Stimulated activated naive CD8-positive, alpha-beta T cell treated with anti-CD3 and anti-CD28 coated beads, Interleukin-15, Interleukin-2, amounts not matched to agents 100 ng/mL and 50 ng/mL, for 24 hours (primary cell): ENCODE results near the gene NXT1.
A peak's percentile ranks its signal among the peaks of the same experiment; 100 is the strongest.

Experiments
- H3K27ac Mint-ChIP-seq: one replicate; pipeline ENCODE4 v1.8.0; 2021; ENCODE audit warnings: mild to moderate bottlenecking, mixed read lengths
- H3K27me3 Mint-ChIP-seq: one replicate; pipeline ENCODE4 v1.8.0; 2021; ENCODE audit warnings: mixed read lengths
- H3K36me3 Mint-ChIP-seq: one replicate; pipeline ENCODE4 v1.8.0; 2021; ENCODE audit warnings: low read depth, mixed read lengths
- H3K4me1 Mint-ChIP-seq: one replicate; pipeline ENCODE4 v1.8.0; 2021; ENCODE audit warnings: low read depth, mixed read lengths
- H3K4me3 Mint-ChIP-seq: one replicate; pipeline ENCODE4 v1.8.0; 2021; ENCODE audit warnings: mild to moderate bottlenecking, mixed read lengths
- H3K9me3 Mint-ChIP-seq: one replicate; pipeline ENCODE4 v1.8.0; 2021; ENCODE audit warnings: mixed read lengths

NXT1 gene

DNA sequence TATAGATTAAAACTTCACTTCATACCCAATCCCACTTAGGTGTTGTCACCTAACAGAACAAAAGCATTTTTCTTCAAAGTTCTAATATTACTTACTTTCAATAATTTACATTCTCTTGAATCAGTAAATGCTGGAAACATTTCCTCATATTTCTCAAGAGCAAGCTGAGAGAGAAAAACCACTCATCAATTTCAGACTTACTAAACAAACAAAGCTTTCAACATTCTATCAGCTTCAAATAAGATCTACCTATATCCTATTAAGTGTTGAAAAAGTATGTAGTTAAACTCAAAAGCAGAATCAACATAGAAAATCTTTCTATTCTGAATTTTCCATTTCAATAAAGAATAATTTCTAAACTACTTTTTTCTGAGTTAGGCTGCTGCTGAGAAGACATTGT lies 29.2 kb downstream of the NXT1 start:
- Mint-ChIP-seq H3K4me3 (no peak overlapping the region), H3K4me1 (no peaks in the 10 kb centered on the region), H3K9me3 (peaks cover 3% of the 10 kb centered on the region), H3K27ac (no peak overlapping the region), H3K27me3 (no peaks in the 10 kb centered on the region), H3K36me3 (peaks cover 84% of the 10 kb centered on the region)

DNA sequence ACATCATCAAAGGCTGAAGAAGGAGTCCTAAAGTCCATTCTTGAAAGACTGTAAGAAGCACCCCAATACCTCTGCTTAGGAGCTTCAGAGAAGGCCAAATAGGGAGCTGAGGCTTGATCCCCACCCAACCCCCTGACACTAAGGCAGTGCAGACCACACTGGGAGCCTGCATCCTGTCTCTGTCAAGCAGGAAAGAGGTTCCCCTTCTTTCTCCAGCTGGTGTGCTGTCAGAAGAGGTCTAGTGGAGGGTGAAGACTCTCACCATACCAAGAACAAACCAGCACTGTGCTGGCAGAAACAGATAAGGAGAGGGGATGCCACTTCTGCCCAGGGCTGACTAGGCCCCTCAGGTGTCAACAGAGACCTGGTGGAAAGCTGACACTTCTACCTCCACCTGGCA lies 31.3 kb downstream of the NXT1 start:
- no peaks in the 10 kb centered on the region for H3K4me1 Mint-ChIP-seq
- peaks cover 83% of the 10 kb centered on the region for H3K36me3 Mint-ChIP-seq
- H3K27ac Mint-ChIP-seq = no peak overlapping the region
- peaks cover 3% of the 10 kb centered on the region for H3K9me3 Mint-ChIP-seq
- no peaks in the 10 kb centered on the region for H3K27me3 Mint-ChIP-seq
- H3K4me3 Mint-ChIP-seq = no peak overlapping the region

DNA sequence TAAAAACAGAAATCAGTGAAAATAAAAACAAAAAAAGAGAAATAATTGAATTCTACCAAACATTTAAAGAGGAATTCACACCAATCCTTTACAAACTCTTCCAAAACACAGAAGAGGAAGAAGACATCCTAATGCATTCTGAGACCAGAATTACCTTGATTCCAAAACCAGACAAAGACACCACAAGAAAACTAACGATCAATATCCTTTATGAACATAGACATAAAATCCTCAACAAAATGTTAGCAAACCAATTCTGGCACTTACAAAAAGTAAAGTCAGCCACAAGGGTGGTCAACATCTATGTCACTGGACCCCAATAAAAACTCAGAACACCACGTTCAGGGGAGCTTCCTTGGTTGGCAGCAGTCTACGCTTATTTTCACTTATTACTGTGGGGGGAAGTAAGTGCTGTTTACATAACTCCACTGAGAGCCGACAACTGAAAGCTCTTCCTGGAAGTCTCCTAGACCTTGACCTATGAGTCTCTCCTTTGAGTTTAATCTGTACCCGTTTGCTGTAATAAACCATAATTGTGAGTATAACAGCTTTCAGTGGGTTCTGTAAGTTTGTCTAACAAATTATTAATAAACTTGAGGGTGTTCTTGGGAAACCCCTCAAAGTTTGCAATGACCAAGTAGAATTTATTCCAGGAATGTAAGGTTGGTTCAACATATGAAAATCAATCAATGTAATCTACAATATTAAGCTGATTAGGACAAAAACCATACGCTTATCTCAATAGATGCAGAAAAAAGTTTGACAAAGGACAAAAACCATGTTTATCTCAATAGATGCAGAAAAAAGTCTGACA lies 35.9 kb downstream of the NXT1 start:
- peaks cover 3% of the 10 kb centered on the region for H3K4me1 Mint-ChIP-seq
- peaks cover 3% of the 10 kb centered on the region for H3K9me3 Mint-ChIP-seq
- no peak overlapping the region for H3K4me3 Mint-ChIP-seq
- H3K36me3 Mint-ChIP-seq = peaks cover 86% of the 10 kb centered on the region
- no peak overlapping the region for H3K27ac Mint-ChIP-seq
- H3K27me3 Mint-ChIP-seq = no peaks in the 10 kb centered on the region

GRCh38 chr20:23387118-23387443 lies 36.5 kb downstream of the NXT1 start:
- Mint-ChIP-seq H3K9me3 (peaks cover 3% of the 10 kb centered on the region), H3K36me3 (peaks cover 86% of the 10 kb centered on the region), H3K4me1 (peaks cover 3% of the 10 kb centered on the region), H3K27me3 (no peaks in the 10 kb centered on the region), H3K27ac (no peak overlapping the region), H3K4me3 (no peak overlapping the region)

DNA sequence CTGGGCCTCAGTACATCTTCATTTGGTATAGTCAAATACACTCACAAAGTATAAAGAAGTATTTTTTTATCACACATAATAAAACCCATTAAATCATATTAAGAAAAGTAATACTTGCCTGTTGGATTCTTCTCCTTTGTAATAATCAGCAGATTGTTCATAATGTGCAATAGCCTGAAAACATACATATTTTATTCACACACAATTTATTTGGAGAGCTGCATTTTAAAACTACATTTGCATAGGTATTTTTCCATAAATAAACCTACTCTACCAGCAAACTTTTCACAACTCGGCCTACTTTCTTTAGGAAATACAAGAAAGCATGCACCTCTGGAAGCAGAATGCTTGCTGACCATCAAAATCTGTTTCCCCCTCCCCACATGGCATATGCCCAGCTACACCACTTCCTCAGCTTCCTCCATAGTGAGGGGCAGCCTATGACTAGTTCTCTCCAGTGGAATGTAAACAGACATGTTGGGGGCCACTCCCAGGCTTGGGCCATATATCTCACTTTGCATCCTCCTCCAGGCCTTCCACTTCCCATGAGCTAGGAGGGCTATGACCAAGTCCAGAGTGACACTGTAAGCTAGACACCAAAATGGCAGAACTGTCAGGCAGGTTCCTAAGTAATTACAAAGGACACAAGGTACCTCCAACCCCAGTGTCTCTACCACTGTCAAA lies 39.6 kb downstream of the NXT1 start:
- H3K4me1 Mint-ChIP-seq = peaks cover 3% of the 10 kb centered on the region
- no peaks in the 10 kb centered on the region for H3K27me3 Mint-ChIP-seq
- peaks cover 85% of the 10 kb centered on the region for H3K36me3 Mint-ChIP-seq
- H3K27ac Mint-ChIP-seq = no peak overlapping the region
- no peaks in the 10 kb centered on the region for H3K9me3 Mint-ChIP-seq
- no peak overlapping the region for H3K4me3 Mint-ChIP-seq

- no peak overlapping the region for H3K4me3 Mint-ChIP-seq
- no peak overlapping the region for H3K27ac Mint-ChIP-seq
- H3K36me3 Mint-ChIP-seq = peaks cover 72% of the 10 kb centered on the region
- no peaks in the 10 kb centered on the region for H3K9me3 Mint-ChIP-seq
- H3K27me3 Mint-ChIP-seq = no peaks in the 10 kb centered on the region
- peaks cover 3% of the 10 kb centered on the region for H3K4me1 Mint-ChIP-seq
Measured at GRCh38 chr20:23391707-23392310, 41.2 kb downstream of the NXT1 start.

- Mint-ChIP-seq H3K36me3 (peaks cover 59% of the 10 kb centered on the region), H3K4me1 (peaks cover 19% of the 10 kb centered on the region), H3K9me3 (no peaks in the 10 kb centered on the region), H3K4me3 (no peak overlapping the region), H3K27ac (no peak overlapping the region), H3K27me3 (no peaks in the 10 kb centered on the region)
Measured at GRCh38 chr20:23393996-23394775, 43.6 kb downstream of the NXT1 start.

- peaks cover 53% of the 10 kb centered on the region for H3K36me3 Mint-ChIP-seq
- H3K27me3 Mint-ChIP-seq = no peaks in the 10 kb centered on the region
- H3K9me3 Mint-ChIP-seq = no peaks in the 10 kb centered on the region
- H3K27ac Mint-ChIP-seq = no peak overlapping the region
- peaks cover 41% of the 10 kb centered on the region for H3K4me1 Mint-ChIP-seq
- H3K4me3 Mint-ChIP-seq = no peak overlapping the region
Measured at GRCh38 chr20:23396950-23397627, 46.5 kb downstream of the NXT1 start.

DNA sequence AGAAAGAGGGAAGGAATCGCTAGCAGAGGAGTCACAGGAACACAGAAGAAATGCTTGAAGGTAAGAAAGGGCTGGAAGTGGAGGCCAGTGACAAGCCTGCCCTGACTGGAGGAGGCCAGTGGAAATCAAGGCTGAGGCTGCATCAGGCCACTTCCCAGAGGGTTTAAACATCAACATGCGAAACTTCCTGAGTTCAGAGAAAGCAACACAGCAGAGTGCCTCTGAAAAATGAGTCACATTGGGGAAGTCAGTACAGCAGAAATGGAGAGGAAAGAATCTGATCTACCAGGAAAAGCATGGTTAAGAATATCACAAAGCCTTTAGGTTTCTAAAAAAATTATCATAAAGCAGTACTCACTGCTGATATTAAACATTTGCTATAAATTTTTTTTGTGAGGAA lies 47.4 kb downstream of the NXT1 start:
- Mint-ChIP-seq H3K27ac (peak overlapping the region; percentile 85), H3K4me3 (peak overlapping the region; percentile 28), H3K36me3 (peaks cover 55% of the 10 kb centered on the region)

GRCh38 chr20:23399568-23400241 lies 49.1 kb downstream of the NXT1 start:
- H3K36me3 Mint-ChIP-seq = peaks cover 40% of the 10 kb centered on the region
- no peaks in the 10 kb centered on the region for H3K9me3 Mint-ChIP-seq
- H3K27me3 Mint-ChIP-seq = no peaks in the 10 kb centered on the region
- peak overlapping the region; percentile 30 for H3K4me3 Mint-ChIP-seq
- H3K4me1 Mint-ChIP-seq = peaks cover 44% of the 10 kb centered on the region
- H3K27ac Mint-ChIP-seq = peak overlapping the region; percentile 79

More for the DNA sequence above, 47.4 kb downstream of the NXT1 start:
- Mint-ChIP-seq H3K4me1 (peaks cover 44% of the 10 kb centered on the region), H3K9me3 (no peaks in the 10 kb centered on the region), H3K27me3 (no peaks in the 10 kb centered on the region)

DNA sequence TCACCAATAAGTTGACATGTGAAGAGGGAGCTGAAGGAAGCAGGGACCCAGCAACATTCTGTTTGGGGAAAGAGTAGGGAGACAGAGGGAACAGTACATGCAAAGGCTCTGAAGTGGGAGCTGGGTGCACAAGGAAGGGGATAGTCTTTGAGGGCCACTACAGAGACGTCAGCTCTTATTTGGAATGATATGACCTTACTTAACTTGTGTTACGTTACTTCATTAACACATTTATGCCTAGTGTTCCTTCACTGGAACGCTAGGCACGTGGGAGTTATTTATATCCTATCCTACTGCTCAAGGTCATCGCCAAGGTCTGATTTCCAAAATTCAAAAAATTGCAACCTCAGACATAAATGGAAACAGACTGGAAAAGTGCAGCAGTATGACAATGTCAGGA lies 50.5 kb downstream of the NXT1 start:
- Mint-ChIP-seq H3K4me3 (no peak overlapping the region), H3K36me3 (peaks cover 33% of the 10 kb centered on the region), H3K27me3 (no peaks in the 10 kb centered on the region), H3K4me1 (peaks cover 49% of the 10 kb centered on the region), H3K27ac (no peak overlapping the region), H3K9me3 (no peaks in the 10 kb centered on the region)

- peaks cover 33% of the 10 kb centered on the region for H3K36me3 Mint-ChIP-seq
- no peak overlapping the region for H3K4me3 Mint-ChIP-seq
- H3K9me3 Mint-ChIP-seq = no peaks in the 10 kb centered on the region
- H3K27me3 Mint-ChIP-seq = no peaks in the 10 kb centered on the region
- H3K27ac Mint-ChIP-seq = no peak overlapping the region
- H3K4me1 Mint-ChIP-seq = peaks cover 63% of the 10 kb centered on the region
Measured at GRCh38 chr20:23403751-23404150, 53.2 kb downstream of the NXT1 start.

DNA sequence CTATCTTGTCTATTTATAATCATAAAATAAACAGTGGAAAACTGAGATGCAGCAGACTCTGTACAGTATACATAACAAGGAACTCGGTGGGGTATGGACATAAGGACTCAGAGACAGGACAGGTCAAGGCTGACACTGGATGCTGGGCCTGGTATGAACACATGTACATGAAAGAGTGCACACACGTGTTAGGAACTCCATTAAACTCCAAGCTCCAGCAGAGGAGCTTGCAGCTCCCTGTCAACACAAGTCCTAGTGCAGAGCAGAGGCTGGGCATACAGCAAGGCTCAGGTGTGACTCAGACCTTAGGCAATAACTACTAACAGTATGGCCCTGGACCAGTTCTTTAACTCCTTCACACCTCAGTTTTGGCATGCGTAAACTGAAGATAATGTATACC lies 53.6 kb downstream of the NXT1 start:
- no peak overlapping the region for H3K27ac Mint-ChIP-seq
- no peak overlapping the region for H3K4me3 Mint-ChIP-seq
- H3K36me3 Mint-ChIP-seq = peaks cover 33% of the 10 kb centered on the region
- no peaks in the 10 kb centered on the region for H3K9me3 Mint-ChIP-seq
- no peaks in the 10 kb centered on the region for H3K27me3 Mint-ChIP-seq
- peaks cover 63% of the 10 kb centered on the region for H3K4me1 Mint-ChIP-seq
